HG02852 (cell line): ENCODE measurements around the gene PDE11A.

Experiments
- ATAC-seq: cut with Tn5 transposase; IDR thresholded peaks from one replicate; pipeline ENCODE4 v1.9.1; 2021; ENCODE audit warnings: mild to moderate bottlenecking, moderate library complexity; ENCODE audit not compliant: unreplicated experiment

The PDE11A gene

DNA sequence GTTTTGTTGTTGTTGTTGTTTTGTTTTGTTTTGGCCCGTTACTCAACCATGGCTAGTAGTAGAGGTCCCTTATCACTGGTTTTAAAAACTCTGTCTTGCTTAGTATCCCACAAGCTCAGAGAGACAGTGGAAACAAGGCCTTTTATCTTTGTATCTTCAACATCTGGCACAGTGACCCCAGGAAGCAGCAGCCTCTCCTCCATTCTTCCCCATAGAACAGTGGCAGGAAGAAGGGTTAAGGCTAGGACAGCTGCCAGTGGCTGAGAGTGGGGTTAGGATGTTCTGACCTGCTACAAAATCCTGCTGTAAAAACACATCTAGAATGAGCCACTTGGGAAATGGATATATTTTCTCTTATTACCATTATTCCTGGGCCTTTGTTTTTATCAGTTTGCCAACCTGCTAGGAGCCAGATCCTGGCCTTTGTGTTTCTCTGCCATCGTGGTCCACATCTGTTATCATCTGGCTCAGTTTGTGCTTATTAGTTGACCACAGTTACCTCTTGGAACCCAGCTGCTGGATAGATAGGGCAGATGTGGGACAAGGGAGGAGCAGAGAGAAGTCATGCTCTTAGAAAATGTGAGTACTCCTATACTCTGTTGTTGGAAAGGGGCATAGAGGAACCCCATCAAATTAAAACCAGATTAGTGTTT lies 433.2 kb downstream of the PDE11A start:
- no peak for ATAC-seq

- no peak for ATAC-seq
Measured at GRCh38 chr2:177638507-177638906, 434.1 kb downstream of the PDE11A start.

DNA sequence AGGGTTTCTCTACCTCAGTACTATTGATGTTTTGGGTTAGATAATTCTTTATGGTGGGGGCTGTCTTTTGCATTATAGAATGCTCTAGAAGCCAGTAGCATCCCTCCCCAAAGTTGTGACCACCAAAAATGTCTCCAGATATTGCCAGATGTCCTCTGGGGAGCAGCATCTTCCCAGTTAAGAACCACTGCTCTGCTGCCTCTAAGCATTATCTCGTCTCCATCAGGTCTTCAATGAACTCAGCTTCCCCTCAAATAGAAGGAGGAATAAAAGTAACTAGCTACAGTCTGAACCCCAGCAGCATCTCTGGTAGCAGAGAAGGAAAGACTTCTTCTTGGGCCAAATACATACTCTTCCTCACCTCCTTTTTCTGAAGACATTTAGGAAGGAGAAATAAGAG lies 435.9 kb downstream of the PDE11A start:
- no peak for ATAC-seq

DNA sequence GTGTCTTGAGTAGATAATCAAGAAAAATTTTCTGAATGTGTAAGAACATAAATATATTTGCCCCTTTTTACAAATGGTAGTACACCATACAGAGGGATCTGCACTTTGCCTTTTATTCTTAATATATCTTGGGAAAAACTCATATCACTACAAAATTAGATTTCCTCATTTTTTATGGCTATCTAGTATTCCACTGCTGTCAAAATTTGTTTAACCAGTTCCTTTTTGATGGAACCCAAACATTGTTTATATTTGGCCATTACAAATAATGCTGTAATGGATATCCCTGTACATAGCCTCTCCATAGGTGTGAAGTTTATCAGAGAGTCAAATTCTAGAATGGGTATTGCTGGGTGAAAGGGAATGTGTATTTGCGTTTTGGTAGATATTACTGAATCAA lies 436.9 kb downstream of the PDE11A start:
- ATAC-seq, result no peak

GRCh38 chr2:177633910-177634294 lies 438.7 kb downstream of the PDE11A start:
- no peak for ATAC-seq

- ATAC-seq, result no peak
Measured at GRCh38 chr2:177633111-177633510, 439.5 kb downstream of the PDE11A start.

DNA sequence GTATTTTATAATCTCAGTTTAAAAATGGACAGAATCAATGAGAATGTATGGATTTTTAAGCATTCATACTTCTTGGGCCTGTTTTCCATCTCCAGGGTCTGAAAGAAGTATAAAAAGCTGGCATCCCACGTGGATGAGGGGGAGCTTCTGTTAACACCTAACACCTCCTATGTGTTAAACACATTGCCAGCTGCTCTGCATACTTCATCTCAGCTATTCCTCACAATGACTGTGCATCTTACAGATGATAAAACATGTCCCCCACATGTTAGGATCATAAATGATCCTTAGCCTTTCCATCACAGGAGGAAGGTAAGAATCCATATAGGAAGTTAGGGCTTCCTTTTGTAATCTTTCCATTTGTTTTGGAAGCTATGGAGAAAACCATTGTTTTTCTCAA lies 440.9 kb downstream of the PDE11A start:
- ATAC-seq, result no peak

- ATAC-seq, result peak; percentile 52
Measured at GRCh38 chr2:177629357-177630024, 443.1 kb downstream of the PDE11A start.

DNA sequence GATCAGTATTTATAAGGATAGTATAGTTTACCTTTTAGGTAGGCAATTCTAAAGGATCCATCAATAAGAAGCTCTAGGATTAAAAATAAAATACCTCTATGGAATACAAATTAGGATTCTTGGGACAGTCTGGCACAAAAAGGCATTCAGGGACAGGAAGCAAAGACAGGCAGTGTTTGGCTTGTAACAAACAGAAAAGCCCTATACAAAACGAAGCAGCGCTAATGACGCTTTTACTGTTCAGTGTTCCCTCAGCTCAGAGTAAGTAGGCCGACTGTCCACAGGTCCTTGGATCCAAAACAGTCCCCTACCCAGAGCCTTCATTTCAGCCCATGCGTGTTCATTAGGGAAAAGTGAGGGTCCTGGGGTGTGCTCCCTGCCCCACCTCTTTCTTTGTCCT lies 443.7 kb downstream of the PDE11A start:
- no peak for ATAC-seq

DNA sequence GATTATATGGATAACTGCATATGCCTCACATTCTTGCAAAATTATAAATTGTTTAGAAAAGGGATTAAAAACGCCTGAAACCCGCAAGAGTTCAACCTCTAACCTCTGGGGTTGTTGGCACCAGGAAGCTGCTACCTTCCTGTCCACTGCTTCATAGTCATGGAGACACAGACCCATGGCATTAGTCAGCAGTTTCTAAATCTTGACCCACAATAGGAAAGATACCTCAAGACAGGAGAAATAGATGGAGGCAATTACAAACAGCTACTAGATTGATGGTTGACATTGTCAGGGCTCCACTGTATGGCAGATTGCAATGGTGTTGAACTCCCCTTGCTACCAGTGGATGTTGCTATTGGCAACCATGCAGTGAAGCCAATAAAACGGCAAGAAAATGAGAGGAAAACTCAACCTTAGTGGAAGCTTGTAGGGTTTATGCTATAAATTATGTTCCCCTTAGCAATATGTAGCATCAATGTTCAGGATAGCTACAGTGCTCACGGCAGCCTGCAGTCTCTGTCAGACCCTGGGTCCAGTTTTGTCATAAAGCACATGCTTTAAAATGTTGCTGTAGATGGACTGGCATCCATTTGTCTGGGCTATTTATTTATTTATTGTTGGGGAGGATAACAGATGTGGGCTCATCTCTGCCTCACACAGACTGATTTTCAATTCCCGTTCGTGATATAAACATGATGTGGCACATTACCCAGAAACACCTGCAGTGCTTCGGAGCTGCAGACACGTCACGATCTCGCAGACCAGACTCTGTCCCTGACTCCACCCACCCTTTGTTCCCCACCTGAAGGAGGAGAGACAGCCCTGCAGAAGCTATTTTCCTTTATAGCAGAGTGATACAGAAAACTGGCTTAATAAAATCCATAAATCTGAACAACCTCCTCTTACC lies 446.6 kb downstream of the PDE11A start:
- no peak for ATAC-seq

DNA sequence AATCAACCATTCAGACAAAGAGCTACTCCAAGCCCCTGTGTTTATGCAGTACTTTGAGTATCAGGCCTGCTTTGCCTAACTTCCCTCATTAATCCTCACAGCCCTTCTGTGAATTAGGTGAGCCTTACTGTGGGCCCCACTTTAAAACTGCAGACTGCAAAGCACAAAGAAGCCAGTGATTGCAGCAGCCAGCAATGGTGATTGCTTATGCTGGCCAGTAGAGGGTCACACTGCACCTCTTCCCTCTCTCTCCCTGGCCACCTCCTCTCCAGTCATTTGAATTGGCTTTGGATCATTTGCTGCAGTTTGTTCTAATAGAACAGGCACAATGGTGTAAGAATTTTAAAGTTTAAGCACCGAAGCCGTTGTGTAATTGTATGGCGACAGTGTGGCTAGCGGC lies 450.1 kb downstream of the PDE11A start:
- no peak for ATAC-seq

DNA sequence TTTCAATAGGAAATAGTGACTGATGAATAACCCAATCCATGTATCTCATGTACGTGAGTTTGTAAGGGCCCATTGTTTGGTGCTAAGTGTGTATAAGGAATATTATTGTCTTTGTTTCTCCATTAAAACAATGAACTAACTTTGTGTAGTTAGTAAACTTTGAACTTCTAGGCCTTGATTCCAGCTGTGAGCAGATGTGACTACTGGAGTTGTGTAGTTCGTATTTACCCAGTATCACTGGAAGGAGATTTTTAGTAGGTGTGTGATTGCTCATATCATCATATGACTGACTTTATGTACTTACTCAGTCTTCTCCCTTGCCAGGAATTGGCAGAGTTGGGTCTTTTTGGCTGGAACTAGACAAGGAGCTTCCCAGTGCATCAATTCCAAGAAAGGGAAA lies 452.6 kb downstream of the PDE11A start:
- no peak for ATAC-seq

DNA sequence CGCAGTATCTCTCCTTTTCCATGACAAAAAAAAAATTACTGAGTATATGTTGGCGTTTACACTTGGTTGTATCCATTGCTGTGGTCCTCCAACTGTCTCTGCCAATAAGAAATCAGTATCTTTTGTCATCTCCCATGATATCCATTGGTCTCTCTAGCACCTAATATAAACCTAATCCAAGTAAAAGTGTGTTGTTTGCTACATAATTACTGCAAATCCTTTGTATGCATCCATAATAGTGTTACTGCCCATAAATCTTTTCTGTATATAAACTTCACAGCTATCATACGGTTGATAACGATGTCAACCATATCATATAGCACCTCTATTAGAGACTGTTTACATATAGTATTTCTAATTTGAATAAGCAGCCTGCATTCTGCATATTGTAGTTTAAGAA lies 453.1 kb downstream of the PDE11A start:
- ATAC-seq, result no peak

DNA sequence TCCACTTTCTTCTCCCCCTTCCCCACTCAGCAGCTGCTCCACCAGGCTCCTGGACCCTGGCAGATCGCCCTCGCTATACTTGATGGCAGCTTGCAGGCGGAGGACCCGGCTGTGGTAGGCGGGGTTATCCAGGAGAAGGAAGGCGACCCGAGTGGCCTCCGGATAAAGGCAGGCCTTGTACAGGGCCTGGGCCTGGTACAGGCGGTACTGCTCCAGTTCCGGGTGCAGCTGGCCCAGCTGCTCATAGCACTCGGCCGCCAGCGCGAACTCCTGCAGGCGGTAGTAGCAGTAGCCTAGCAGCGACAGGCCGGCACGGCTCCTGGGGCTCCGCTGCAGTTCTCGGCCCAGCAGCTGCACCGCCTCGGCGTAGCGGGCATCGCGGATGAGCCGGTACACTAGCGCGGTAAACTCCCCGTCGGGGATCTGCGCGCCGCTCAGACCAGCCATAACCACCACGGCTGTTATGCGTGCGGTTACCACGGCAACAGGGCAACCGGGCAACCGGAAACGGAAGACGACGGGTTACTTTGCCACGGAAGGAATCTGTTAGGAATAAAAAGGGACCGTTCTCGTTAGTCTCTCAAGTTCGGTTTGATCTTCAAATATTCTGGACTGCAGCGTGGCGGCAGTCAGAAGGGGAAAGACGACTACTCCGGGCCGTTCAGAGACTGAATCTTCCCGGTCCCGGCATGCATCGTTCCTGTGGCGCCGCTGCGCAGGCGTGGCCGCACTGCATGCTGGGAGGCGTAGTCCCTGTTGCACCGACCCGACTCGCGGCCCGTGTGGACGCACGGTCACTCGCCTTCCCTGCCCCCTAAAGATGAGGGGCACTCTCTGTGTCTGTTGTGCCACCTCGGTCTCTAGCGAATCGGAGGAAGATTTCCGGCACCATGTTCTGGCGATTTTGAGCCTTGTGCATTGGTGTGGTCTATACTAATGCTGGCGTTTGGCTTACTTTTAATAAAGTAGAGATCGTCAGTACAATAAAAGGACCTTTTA lies 454.0 kb downstream of the PDE11A start:
- ATAC-seq, result peak; percentile 98

- no peak for ATAC-seq
Measured at GRCh38 chr2:177617849-177618248, 454.7 kb downstream of the PDE11A start.

DNA sequence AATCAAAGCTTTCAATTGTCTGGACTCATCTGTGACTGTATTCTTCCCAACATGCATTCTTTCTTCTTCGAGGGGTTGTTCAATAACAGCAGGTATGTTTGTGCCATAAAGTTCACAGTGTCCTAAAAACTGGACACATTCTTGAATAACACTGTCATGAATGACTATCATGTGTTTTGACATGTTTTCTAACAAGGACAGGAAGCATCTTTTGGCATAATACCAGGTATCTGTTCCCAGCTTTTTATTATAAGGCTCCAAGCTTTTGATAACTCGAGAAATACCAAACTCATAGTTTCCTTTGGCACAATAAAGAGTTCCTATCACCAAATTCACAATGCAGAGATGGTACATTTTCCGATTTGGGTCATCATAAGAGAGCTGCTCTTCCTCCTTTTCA lies 455.8 kb downstream of the PDE11A start:
- no peak for ATAC-seq

DNA sequence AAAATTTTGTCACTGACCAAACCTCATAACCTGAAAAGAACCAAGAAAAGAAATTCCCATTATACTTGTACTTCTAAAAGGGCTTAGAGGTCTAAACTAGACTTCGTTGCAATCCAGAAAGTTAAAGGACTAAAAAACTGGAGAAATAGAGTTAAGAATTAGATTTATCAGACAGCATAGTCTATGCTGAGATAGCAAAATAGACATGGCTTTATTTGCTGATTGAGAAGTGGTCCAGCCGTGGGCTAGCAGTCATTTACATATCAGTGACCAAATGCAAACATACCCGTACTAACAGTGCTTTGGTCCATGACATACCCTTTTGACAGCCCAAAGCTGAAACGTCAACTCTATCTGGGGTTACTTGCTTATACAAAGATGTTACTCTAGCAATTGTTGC lies 456.5 kb downstream of the PDE11A start:
- ATAC-seq, result no peak

GRCh38 chr2:177612659-177613058 lies 459.9 kb downstream of the PDE11A start:
- ATAC-seq, result no peak

- ATAC-seq, result no peak
Measured at GRCh38 chr2:177611310-177611886, 461.2 kb downstream of the PDE11A start.

- no peak for ATAC-seq
Measured at GRCh38 chr2:177610813-177611212, 461.8 kb downstream of the PDE11A start.
